IMR-90 (cell line): ENCODE data around the gene HLA-DPA1. TPM values are rescaled to one million over a fixed set of nuclear protein-coding genes. Genes with fewer than 3 reads are reported as not detected.

Experiments used
- ATAC-seq: fragments of 200-7000 bp; cut with Tn5 transposase; 2 replicates; pipeline ENCODE4 v1.9.1; 2020; ENCODE audit warnings: low read depth, mild to moderate bottlenecking, moderate library complexity
- BruUV-seq: library from RNA; stranded (reverse); fragments of 400-500 nt; replicated peaks from 2 replicates; lab custom pipeline; 2021; lab: Mats Ljungman, UMichigan
- CTCF ChIA-PET: fragments of 300-600 bp; formaldehyde crosslinking; extraction: SDS; loops from one replicate; lab custom pipeline; 2021; ENCODE audit warnings: antibody characterized with exemption; lab: Yijun Ruan, JAX
- POLR2A ChIA-PET: fragments of 300-600 bp; sonication (Branson Sonifier 250); formaldehyde crosslinking; loops from one replicate; lab custom pipeline; 2022; ENCODE audit warnings: antibody characterized with exemption; ENCODE audit not compliant: unreplicated experiment; lab: Charles Lee
- DNase-seq: peaks from one replicate; pipeline ENCODE4 v3.0.0; 2013
- H2AFZ ChIP-seq: replicated peaks from 2 replicates; pipeline ENCODE3; 2013; ENCODE audit warnings: low read length, mild to moderate bottlenecking; ENCODE audit not compliant: poor library complexity
- H2AK5ac ChIP-seq: 2 replicates; pipeline ENCODE4 v1.6.1; 2013; ENCODE audit warnings: low read depth, low read length, inconsistent platforms
- H2AK9ac ChIP-seq: replicated peaks from 2 replicates; pipeline ENCODE3; 2013; ENCODE audit warnings: mild to moderate bottlenecking, low read depth, low read length, moderate library complexity; ENCODE audit not compliant: poor library complexity
- H2BK120ac ChIP-seq: 2 replicates; pipeline ENCODE4 v1.6.1; 2013; ENCODE audit warnings: low read depth, low read length, inconsistent platforms
- H2BK15ac ChIP-seq: 3 replicates; pipeline ENCODE4 v1.6.1; 2013; ENCODE audit warnings: low read depth, low read length, inconsistent platforms
- H2BK20ac ChIP-seq: 2 replicates; pipeline ENCODE4 v1.6.1; 2013; ENCODE audit warnings: low read depth, mild to moderate bottlenecking, inconsistent platforms, low read length, moderate library complexity
- H2BK5ac ChIP-seq: 2 replicates; pipeline ENCODE4 v1.6.1; 2013; ENCODE audit warnings: mild to moderate bottlenecking, low read depth, low read length, inconsistent platforms; ENCODE audit not compliant: poor library complexity, severe bottlenecking
- H3K14ac ChIP-seq: replicated peaks from 2 replicates; pipeline ENCODE4 v1.6.1; 2013; ENCODE audit warnings: low read depth, low read length, inconsistent platforms
- H3K18ac ChIP-seq: 2 replicates; pipeline ENCODE4 v1.6.1; 2013; ENCODE audit warnings: low read depth, low read length, control low read depth
- H3K23ac ChIP-seq: 2 replicates; pipeline ENCODE4 v1.6.1; 2013; ENCODE audit warnings: low read depth, low read length, inconsistent platforms
- H3K27ac ChIP-seq: 2 replicates; pipeline ENCODE4 v1.5.1; 2013; ENCODE audit warnings: mild to moderate bottlenecking, control low read depth, low read length; ENCODE audit not compliant: insufficient read depth
- H3K27me3 ChIP-seq: 2 replicates; pipeline ENCODE4 v1.6.1; 2013; ENCODE audit warnings: low read length; ENCODE audit not compliant: control insufficient read depth, insufficient read depth
- H3K36me3 ChIP-seq: 2 replicates; pipeline ENCODE4 v1.6.1; 2013; ENCODE audit warnings: low read length, mixed read lengths; ENCODE audit not compliant: control insufficient read depth, insufficient read depth
- H3K4ac ChIP-seq: 2 replicates; pipeline ENCODE4 v1.6.1; 2013; ENCODE audit warnings: low read depth, low read length, inconsistent platforms
- H3K4me1 ChIP-seq: 2 replicates; pipeline ENCODE4 v1.6.1; 2013; ENCODE audit warnings: low read length, mixed read lengths; ENCODE audit not compliant: control insufficient read depth, insufficient read depth
- H3K4me2 ChIP-seq: 2 replicates; pipeline ENCODE4 v1.6.1; 2013; ENCODE audit warnings: low read depth, mild to moderate bottlenecking, control low read depth, low read length, moderate library complexity
- H3K4me3 ChIP-seq: 2 replicates; pipeline ENCODE4 v1.5.1; 2013; ENCODE audit warnings: low read depth, mild to moderate bottlenecking, control low read depth, low read length, moderate library complexity; ENCODE audit not compliant: insufficient read depth
- H3K56ac ChIP-seq: 2 replicates; pipeline ENCODE4 v1.6.1; 2013; ENCODE audit warnings: low read length, inconsistent platforms; ENCODE audit not compliant: insufficient read depth; ENCODE audit errors: extremely low read depth
- H3K79me1 ChIP-seq, 2 experiments: 2 replicates each; pipeline ENCODE4 v1.6.1; 2013; ENCODE audit warnings: low read length in 2 of 2, inconsistent platforms in 1 of 2, low read depth in 1 of 2
- H3K9ac ChIP-seq: 2 replicates; pipeline ENCODE4 v1.6.1; 2013; ENCODE audit warnings: low read depth, low read length, control low read depth
- H3K9me1 ChIP-seq: 2 replicates; pipeline ENCODE4 v1.6.1; 2013; ENCODE audit warnings: low read length, inconsistent platforms; ENCODE audit not compliant: insufficient read depth
- H3K9me3 ChIP-seq: 2 replicates; pipeline ENCODE4 v1.6.1; 2013; ENCODE audit warnings: low read length; ENCODE audit not compliant: control insufficient read depth, insufficient read depth
- H4K20me1 ChIP-seq: 2 replicates; pipeline ENCODE4 v1.6.1; 2013; ENCODE audit warnings: low read length, inconsistent platforms; ENCODE audit not compliant: insufficient read depth
- H4K5ac ChIP-seq: 2 replicates; pipeline ENCODE4 v1.6.1; 2013; ENCODE audit warnings: mild to moderate bottlenecking, low read depth, low read length, control low read depth
- H4K8ac ChIP-seq, 2 experiments: 2 replicates each; pipeline ENCODE4 v1.6.1; 2013; ENCODE audit warnings: low read depth in 2 of 2, low read length in 2 of 2, control low read depth in 1 of 2, inconsistent platforms in 1 of 2
- H4K91ac ChIP-seq: 2 replicates; pipeline ENCODE4 v1.6.1; 2013; ENCODE audit warnings: low read depth, low read length, inconsistent platforms; ENCODE audit not compliant: insufficient read depth
- CEBPB ChIP-seq: IDR thresholded peaks from 2 replicates; pipeline ENCODE4 v1.6.1; 2012; ENCODE audit warnings: low read depth, low read length, improper control_type of control experiment
- CHD1 ChIP-seq: IDR thresholded peaks from 2 replicates; pipeline ENCODE4 v1.6.1; 2012; ENCODE audit warnings: low read depth, low read length, improper control_type of control experiment
- MAZ ChIP-seq: IDR thresholded peaks from 2 replicates; pipeline ENCODE4 v1.6.1; 2012; ENCODE audit warnings: low read depth, mild to moderate bottlenecking, low read length, improper control_type of control experiment, moderate library complexity, borderline replicate concordance
- MXI1 ChIP-seq: IDR thresholded peaks from 2 replicates; pipeline ENCODE4 v1.6.1; 2012; ENCODE audit warnings: low read depth, mild to moderate bottlenecking, low read length, moderate library complexity, borderline replicate concordance
- NFE2L2 ChIP-seq: fragments of 150-350 bp; IDR thresholded peaks from 2 replicates; pipeline ENCODE4 v1.6.1; 2016; ENCODE audit warnings: low read depth, mild to moderate bottlenecking, low read length
- POLR2A ChIP-seq: IDR thresholded peaks from 2 replicates; pipeline ENCODE4 v1.6.1; 2012; ENCODE audit warnings: mild to moderate bottlenecking, low read depth, low read length
- WGBS, 2 experiments: methylation state at CpG; one replicate each; pipeline versions ENCODE4 v1.1.5 to v1.1.7; 2013; ENCODE audit warnings: missing lambda C conversion rate in 2 of 2; ENCODE audit not compliant: insufficient read length in 1 of 2; ENCODE audit errors: extremely low coverage in 2 of 2; 5-methylcytosine and 5-hydroxymethylcytosine counted together
- dilution Hi-C: fragments of 300-500 bp; cut with HindIII; formaldehyde crosslinking; loops from one replicate; pipeline ENCODE4 v1.14.3; 2018; ENCODE audit warnings: low sequenced_read_pairs; ENCODE audit not compliant: unreplicated experiment
- in situ Hi-C: fragments of 300-500 bp; cut with MboI; formaldehyde crosslinking; loops from 3 replicates; pipeline ENCODE4 v1.14.3; 2019; ENCODE audit warnings: low sequenced_read_pairs, inconsistent platforms, mixed read lengths
- intact Hi-C: fragments of 100-400 bp; cut with micrococcal nuclease; formaldehyde crosslinking; loops from 2 replicates; pipeline ENCODE4 v1.10.0; 2022
- polyA plus RNA-seq, 3 experiments: library from polyadenylated mRNA; depleted of rRNA; stranded (reverse); fragments of >200 nt; gene quantifications; 2 replicates each; pipeline ENCODE4 v1.2.3, GENCODE V29; 2012; ENCODE audit warnings: low replicate concordance in 1 of 3
- total RNA-seq: library from RNA; depleted of rRNA; stranded (reverse); fragments of >200 nt; gene quantifications from 2 replicates; pipeline ENCODE4 v1.2.3, GENCODE V29; 2012

The HLA-DPA1 gene
- total and polyA plus RNA-seq, 2 of the 4 experiments (the other 2 are of a cell fraction): not detected

DNA sequence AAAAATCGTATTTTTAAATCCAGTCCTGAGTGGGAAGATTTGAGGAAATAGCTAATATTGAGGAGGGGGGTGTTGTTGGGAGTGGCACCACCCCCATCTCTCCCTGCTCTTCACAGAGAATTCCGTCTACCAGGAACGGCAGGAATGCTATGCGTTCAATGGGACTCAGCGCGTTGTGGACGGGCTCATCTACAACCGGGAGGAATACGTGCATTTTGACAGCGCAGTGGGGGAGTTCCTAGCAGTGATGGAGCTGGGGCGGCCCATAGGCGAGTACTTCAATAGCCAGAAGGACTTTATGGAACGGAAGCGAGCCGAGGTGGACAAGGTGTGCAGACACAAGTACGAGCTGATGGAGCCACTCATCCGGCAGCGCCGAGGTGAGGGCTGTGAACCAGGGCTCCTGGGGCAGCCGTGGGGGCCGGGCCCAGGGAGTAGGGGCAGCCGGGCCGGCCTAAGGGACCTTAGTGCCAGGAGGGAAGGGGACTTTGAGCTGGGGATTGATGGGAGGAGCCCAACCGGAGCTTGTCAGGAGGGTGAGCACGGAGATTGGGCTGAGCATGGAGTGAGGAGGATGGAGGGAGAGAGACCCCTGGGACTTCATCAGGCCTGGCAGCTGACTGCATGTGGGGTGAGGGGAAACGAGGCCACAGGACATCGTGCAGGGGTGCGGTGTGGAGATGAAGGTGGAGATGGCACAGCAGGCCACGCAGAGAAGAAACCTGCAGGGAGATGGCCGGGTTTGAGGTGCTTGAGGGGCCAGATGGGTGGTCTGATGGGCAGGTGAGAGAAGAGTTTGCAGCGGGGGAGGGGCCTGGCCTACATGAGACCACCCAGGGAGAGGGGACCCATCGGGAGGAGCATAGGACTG, 43.6 kb upstream of the HLA-DPA1 start:
- H4K20me1 ChIP-seq: no peaks in the 10 kb centered on the region
- H3K4me2 ChIP-seq: peak overlapping the region; percentile 60
- no peak overlapping the region for H3K23ac ChIP-seq
- TF ChIP-seq MAZ: no peak
- no peak for TF ChIP-seq MXI1
- TF ChIP-seq NFE2L2: no peak
- no peak for TF ChIP-seq CEBPB
- TF ChIP-seq CHD1: no peak
- no peak for TF ChIP-seq POLR2A
- no peak overlapping the region for H4K8ac ChIP-seq
- no peak overlapping the region for H2BK120ac ChIP-seq
- no peak overlapping the region for H3K9ac ChIP-seq
- no peak overlapping the region for H3K4ac ChIP-seq
- H2BK15ac ChIP-seq: no peak overlapping the region
- H3K79me1 ChIP-seq: no peaks in the 10 kb centered on the region
- peaks cover 54% of the 10 kb centered on the region for H3K27me3 ChIP-seq
- no peak overlapping the region for H4K91ac ChIP-seq
- no peak overlapping the region for H2AK9ac ChIP-seq
- H3K9me3 ChIP-seq: no peaks in the 10 kb centered on the region
- H3K18ac ChIP-seq: no peak overlapping the region
- no peaks in the 10 kb centered on the region; the same call in 1 of the 2 replicates for H3K4me1 ChIP-seq
- ATAC-seq (peak; percentile 50), DNase-seq (no peak)
- no TSS peak for BruUV-seq
- H3K56ac ChIP-seq: no peak overlapping the region
- intact Hi-C loops: no loop called here
- no peak overlapping the region for H4K5ac ChIP-seq
- no peak overlapping the region for H2BK20ac ChIP-seq
- dilution Hi-C loops: no loop called here
- H3K9me1 ChIP-seq: no peaks in the 10 kb centered on the region
- in situ Hi-C loops: no loop called here
- no peaks in the 10 kb centered on the region for H3K36me3 ChIP-seq
- 0% methylated on average over 16 of the region's 32 CpGs; no CpG with 5 or more reads in 1 of the 2 experiments for WGBS, 2 experiments
- POLR2A ChIA-PET: no interaction called here
- H3K14ac ChIP-seq: no peak overlapping the region
- H3K4me3 ChIP-seq: no peak overlapping the region
- H2AK5ac ChIP-seq: no peak overlapping the region
- CTCF ChIA-PET: no interaction called here
- H2AFZ ChIP-seq: peak overlapping the region; percentile 9
- H3K27ac ChIP-seq: no peak overlapping the region
- no peak overlapping the region for H2BK5ac ChIP-seq
